ENCODE results near the gene CMTM1.
"Not testable (repeated sequence)": the region's sequence is repeated elsewhere in the genome, so short reads cannot be mapped to it uniquely, and the experiment has no call there.

The CMTM1 gene

GRCh38 chr16:66610111-66610820 lies 44.0 kb downstream of the CMTM1 start:
- H3K4me1 ChIP-seq (ENCODE audit: control insufficient read depth, low read depth, low read length) = peaks cover 7% of the 10 kb centered on the region
- no peak overlapping the region for H3K4me3 ChIP-seq (ENCODE audit: low read length)
- H3K27ac ChIP-seq (ENCODE audit: low read length) = no peak overlapping the region
- H3K36me3 ChIP-seq (ENCODE audit: control insufficient read depth, low read depth, low read length) = peaks cover 31% of the 10 kb centered on the region
- H3K9ac ChIP-seq (ENCODE audit: low read length) = no peak overlapping the region
- H3K27me3 ChIP-seq (ENCODE audit: control insufficient read depth, insufficient read depth, low read length) = no peaks in the 10 kb centered on the region
- H3K9me3 ChIP-seq (ENCODE audit: control insufficient read depth, low read depth, low read length) = no peaks in the 10 kb centered on the region

GRCh38 chr16:66611911-66612310 lies 45.7 kb downstream of the CMTM1 start:
- H3K9me3 ChIP-seq (ENCODE audit: control insufficient read depth, low read depth, low read length); H3K27me3 ChIP-seq (ENCODE audit: control insufficient read depth, insufficient read depth, low read length); H3K9ac ChIP-seq (ENCODE audit: low read length); H3K4me3 ChIP-seq (ENCODE audit: low read length); H3K27ac ChIP-seq (ENCODE audit: low read length): not testable (repeated sequence)
- peaks cover 31% of the 10 kb centered on the region for H3K36me3 ChIP-seq (ENCODE audit: control insufficient read depth, low read depth, low read length)
- H3K4me1 ChIP-seq (ENCODE audit: control insufficient read depth, low read depth, low read length) = peaks cover 16% of the 10 kb centered on the region

GRCh38 chr16:66612422-66612821 lies 46.2 kb downstream of the CMTM1 start:
- Histone ChIP-seq H3K4me1 (ENCODE audit: control insufficient read depth, low read depth, low read length) (peaks cover 21% of the 10 kb centered on the region), H3K27me3 (ENCODE audit: control insufficient read depth, insufficient read depth, low read length) (no peaks in the 10 kb centered on the region), H3K4me3 (ENCODE audit: low read length) (no peak overlapping the region), H3K9ac (ENCODE audit: low read length) (no peak overlapping the region), H3K27ac (ENCODE audit: low read length) (no peak overlapping the region), H3K9me3 (ENCODE audit: control insufficient read depth, low read depth, low read length) (no peaks in the 10 kb centered on the region), H3K36me3 (ENCODE audit: control insufficient read depth, low read depth, low read length) (peaks cover 31% of the 10 kb centered on the region)

- no peak overlapping the region for H3K9ac ChIP-seq (ENCODE audit: low read length)
- no peaks in the 10 kb centered on the region for H3K9me3 ChIP-seq (ENCODE audit: control insufficient read depth, low read depth, low read length)
- H3K4me3 ChIP-seq (ENCODE audit: low read length) = no peak overlapping the region
- H3K27ac ChIP-seq (ENCODE audit: low read length) = no peak overlapping the region
- H3K36me3 ChIP-seq (ENCODE audit: control insufficient read depth, low read depth, low read length) = peaks cover 31% of the 10 kb centered on the region
- H3K27me3 ChIP-seq (ENCODE audit: control insufficient read depth, insufficient read depth, low read length) = no peaks in the 10 kb centered on the region
- peaks cover 14% of the 10 kb centered on the region for H3K4me1 ChIP-seq (ENCODE audit: control insufficient read depth, low read depth, low read length)
Observed at GRCh38 chr16:66614161-66614802, 48.0 kb downstream of the CMTM1 start.

GRCh38 chr16:66616169-66616568 lies 49.9 kb downstream of the CMTM1 start:
- no peak overlapping the region for H3K4me3 ChIP-seq (ENCODE audit: low read length)
- no peak overlapping the region for H3K27ac ChIP-seq (ENCODE audit: low read length)
- no peak overlapping the region for H3K9ac ChIP-seq (ENCODE audit: low read length)
- H3K4me1 ChIP-seq (ENCODE audit: control insufficient read depth, low read depth, low read length) = peaks cover 14% of the 10 kb centered on the region
- H3K27me3 ChIP-seq (ENCODE audit: control insufficient read depth, insufficient read depth, low read length) = no peaks in the 10 kb centered on the region
- peaks cover 27% of the 10 kb centered on the region for H3K36me3 ChIP-seq (ENCODE audit: control insufficient read depth, low read depth, low read length)
- no peaks in the 10 kb centered on the region for H3K9me3 ChIP-seq (ENCODE audit: control insufficient read depth, low read depth, low read length)

GRCh38 chr16:66616592-66616991 lies 50.4 kb downstream of the CMTM1 start:
- no peak overlapping the region for H3K27ac ChIP-seq (ENCODE audit: low read length)
- no peak overlapping the region for H3K4me3 ChIP-seq (ENCODE audit: low read length)
- H3K4me1 ChIP-seq (ENCODE audit: control insufficient read depth, low read depth, low read length) = peaks cover 14% of the 10 kb centered on the region
- no peaks in the 10 kb centered on the region for H3K9me3 ChIP-seq (ENCODE audit: control insufficient read depth, low read depth, low read length)
- H3K9ac ChIP-seq (ENCODE audit: low read length) = no peak overlapping the region
- H3K27me3 ChIP-seq (ENCODE audit: control insufficient read depth, insufficient read depth, low read length) = no peaks in the 10 kb centered on the region
- peaks cover 29% of the 10 kb centered on the region for H3K36me3 ChIP-seq (ENCODE audit: control insufficient read depth, low read depth, low read length)

GRCh38 chr16:66617010-66617434 lies 50.8 kb downstream of the CMTM1 start:
- Histone ChIP-seq H3K4me3 (ENCODE audit: low read length) (no peak overlapping the region), H3K9ac (ENCODE audit: low read length) (no peak overlapping the region), H3K36me3 (ENCODE audit: control insufficient read depth, low read depth, low read length) (peaks cover 30% of the 10 kb centered on the region), H3K27ac (ENCODE audit: low read length) (no peak overlapping the region), H3K9me3 (ENCODE audit: control insufficient read depth, low read depth, low read length) (no peaks in the 10 kb centered on the region), H3K27me3 (ENCODE audit: control insufficient read depth, insufficient read depth, low read length) (no peaks in the 10 kb centered on the region), H3K4me1 (ENCODE audit: control insufficient read depth, low read depth, low read length) (peaks cover 14% of the 10 kb centered on the region)

- H3K4me3 ChIP-seq (ENCODE audit: low read length) = no peak overlapping the region
- no peaks in the 10 kb centered on the region for H3K27me3 ChIP-seq (ENCODE audit: control insufficient read depth, insufficient read depth, low read length)
- peaks cover 14% of the 10 kb centered on the region for H3K4me1 ChIP-seq (ENCODE audit: control insufficient read depth, low read depth, low read length)
- no peak overlapping the region for H3K9ac ChIP-seq (ENCODE audit: low read length)
- H3K9me3 ChIP-seq (ENCODE audit: control insufficient read depth, low read depth, low read length) = no peaks in the 10 kb centered on the region
- H3K27ac ChIP-seq (ENCODE audit: low read length) = no peak overlapping the region
- peaks cover 27% of the 10 kb centered on the region for H3K36me3 ChIP-seq (ENCODE audit: control insufficient read depth, low read depth, low read length)
Observed at GRCh38 chr16:66617728-66618127, 51.5 kb downstream of the CMTM1 start.

- no peaks in the 10 kb centered on the region for H3K27me3 ChIP-seq (ENCODE audit: control insufficient read depth, insufficient read depth, low read length)
- no peak overlapping the region for H3K27ac ChIP-seq (ENCODE audit: low read length)
- H3K36me3 ChIP-seq (ENCODE audit: control insufficient read depth, low read depth, low read length) = peaks cover 24% of the 10 kb centered on the region
- no peak overlapping the region for H3K4me3 ChIP-seq (ENCODE audit: low read length)
- no peak overlapping the region for H3K9ac ChIP-seq (ENCODE audit: low read length)
- peaks cover 14% of the 10 kb centered on the region for H3K4me1 ChIP-seq (ENCODE audit: control insufficient read depth, low read depth, low read length)
- no peaks in the 10 kb centered on the region for H3K9me3 ChIP-seq (ENCODE audit: control insufficient read depth, low read depth, low read length)
Observed at GRCh38 chr16:66618588-66619375, 52.5 kb downstream of the CMTM1 start.

- Histone ChIP-seq H3K4me3 (ENCODE audit: low read length) (no peak overlapping the region), H3K27me3 (ENCODE audit: control insufficient read depth, insufficient read depth, low read length) (no peaks in the 10 kb centered on the region), H3K9ac (ENCODE audit: low read length) (no peak overlapping the region), H3K9me3 (ENCODE audit: control insufficient read depth, low read depth, low read length) (no peaks in the 10 kb centered on the region), H3K36me3 (ENCODE audit: control insufficient read depth, low read depth, low read length) (peaks cover 18% of the 10 kb centered on the region), H3K4me1 (ENCODE audit: control insufficient read depth, low read depth, low read length) (peaks cover 14% of the 10 kb centered on the region), H3K27ac (ENCODE audit: low read length) (no peak overlapping the region)
Observed at GRCh38 chr16:66619534-66620428, 53.5 kb downstream of the CMTM1 start.

GRCh38 chr16:66620429-66620795 lies 54.2 kb downstream of the CMTM1 start:
- Histone ChIP-seq H3K9me3 (ENCODE audit: control insufficient read depth, low read depth, low read length) (no peaks in the 10 kb centered on the region), H3K27me3 (ENCODE audit: control insufficient read depth, insufficient read depth, low read length) (no peaks in the 10 kb centered on the region), H3K4me1 (ENCODE audit: control insufficient read depth, low read depth, low read length) (peaks cover 14% of the 10 kb centered on the region), H3K27ac (ENCODE audit: low read length) (no peak overlapping the region), H3K36me3 (ENCODE audit: control insufficient read depth, low read depth, low read length) (peaks cover 18% of the 10 kb centered on the region), H3K4me3 (ENCODE audit: low read length) (no peak overlapping the region), H3K9ac (ENCODE audit: low read length) (no peak overlapping the region)

Measured in iPS-18a (cell line).